ENCODE data around the gene PARP8. TPM values are rescaled to one million over a fixed set of nuclear protein-coding genes. Genes with fewer than 3 reads are reported as not detected.
"Not testable (repeated sequence)": the region's sequence is repeated elsewhere in the genome, so short reads cannot be mapped to it uniquely, and the experiment has no call there.

Gene PARP8
- total RNA-seq, 2 donors from 2014 or later = 3.9 to 6.6 TPM

DNA sequence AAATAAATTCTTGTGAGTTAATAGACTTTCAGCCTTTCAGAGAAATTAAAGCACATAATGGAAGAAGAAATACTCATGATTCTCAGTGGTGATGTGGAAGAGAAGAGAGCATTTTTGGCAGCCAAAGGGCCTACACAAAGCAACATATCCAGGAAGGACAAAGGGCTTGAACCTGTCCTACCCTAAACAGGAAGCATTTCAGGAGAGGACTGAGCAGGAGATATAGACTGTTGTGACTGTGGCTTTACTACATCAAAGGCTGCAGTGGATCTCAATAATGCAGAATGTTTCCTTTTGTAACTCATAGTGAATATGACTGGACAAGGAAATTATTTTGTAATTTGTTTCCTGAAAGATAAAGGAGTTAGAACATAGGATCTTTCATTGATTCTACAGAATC lies 1.3 kb upstream of the PARP8 start:
- TF ChIP-seq, protein P1, sequence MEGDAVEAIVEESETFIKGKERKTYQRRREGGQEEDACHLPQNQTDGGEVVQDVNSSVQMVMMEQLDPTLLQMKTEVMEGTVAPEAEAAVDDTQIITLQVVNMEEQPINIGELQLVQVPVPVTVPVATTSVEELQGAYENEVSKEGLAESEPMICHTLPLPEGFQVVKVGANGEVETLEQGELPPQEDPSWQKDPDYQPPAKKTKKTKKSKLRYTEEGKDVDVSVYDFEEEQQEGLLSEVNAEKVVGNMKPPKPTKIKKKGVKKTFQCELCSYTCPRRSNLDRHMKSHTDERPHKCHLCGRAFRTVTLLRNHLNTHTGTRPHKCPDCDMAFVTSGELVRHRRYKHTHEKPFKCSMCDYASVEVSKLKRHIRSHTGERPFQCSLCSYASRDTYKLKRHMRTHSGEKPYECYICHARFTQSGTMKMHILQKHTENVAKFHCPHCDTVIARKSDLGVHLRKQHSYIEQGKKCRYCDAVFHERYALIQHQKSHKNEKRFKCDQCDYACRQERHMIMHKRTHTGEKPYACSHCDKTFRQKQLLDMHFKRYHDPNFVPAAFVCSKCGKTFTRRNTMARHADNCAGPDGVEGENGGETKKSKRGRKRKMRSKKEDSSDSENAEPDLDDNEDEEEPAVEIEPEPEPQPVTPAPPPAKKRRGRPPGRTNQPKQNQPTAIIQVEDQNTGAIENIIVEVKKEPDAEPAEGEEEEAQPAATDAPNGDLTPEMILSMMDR (IDR thresholded peaks at IDR 0.05) = no peak
- Histone ChIP-seq H3K27ac (no peak overlapping the region), H3K4me3 (no peak overlapping the region), H3K27me3 (no peaks in the 10 kb centered on the region), H3K4me1 (no peaks in the 10 kb centered on the region), H3K9me3 (no peaks in the 10 kb centered on the region), H3K36me3 (no peaks in the 10 kb centered on the region)
- no peak for DNase-seq (ENCODE audit: low spot score)

- not testable (repeated sequence) for H3K4me1 ChIP-seq; H3K9me3 ChIP-seq; H3K36me3 ChIP-seq; H3K27me3 ChIP-seq; DNase-seq (ENCODE audit: low spot score)
- peak overlapping the region; percentile 96 to 97 for H3K4me3 ChIP-seq
- peak overlapping the region; percentile 45 to 84 for H3K27ac ChIP-seq
Measured at GRCh38 chr5:50665761-50666202, 655 bp upstream of the PARP8 start.

- peak overlapping the region; percentile 96 to 97 for H3K4me3 ChIP-seq
- peak; percentile 65 for DNase-seq (ENCODE audit: low spot score)
- no peaks in the 10 kb centered on the region for H3K36me3 ChIP-seq
- H3K27ac ChIP-seq = peak overlapping the region; percentile 82 to 84
- no peaks in the 10 kb centered on the region for H3K27me3 ChIP-seq
- no peaks in the 10 kb centered on the region for H3K9me3 ChIP-seq
- no peaks in the 10 kb centered on the region for H3K4me1 ChIP-seq
- TF ChIP-seq, protein P1 (IDR thresholded peaks at IDR 0.05) = no peak
Measured at GRCh38 chr5:50667023-50667652, 701 bp downstream of the PARP8 start.

- TF ChIP-seq, protein P1 (IDR thresholded peaks at IDR 0.05) = no peak
- H3K4me3 ChIP-seq = peak overlapping the region; percentile 96 to 97
- DNase-seq (ENCODE audit: low spot score) = no peak
- no peaks in the 10 kb centered on the region for H3K9me3 ChIP-seq
- H3K27ac ChIP-seq = peak overlapping the region; percentile 82 to 84
- H3K4me1 ChIP-seq = no peaks in the 10 kb centered on the region
- H3K36me3 ChIP-seq = no peaks in the 10 kb centered on the region
- H3K27me3 ChIP-seq = no peaks in the 10 kb centered on the region
Measured at GRCh38 chr5:50667653-50668595, 1.5 kb downstream of the PARP8 start.

GRCh38 chr5:50668636-50669035 lies 2.2 kb downstream of the PARP8 start:
- not testable (repeated sequence) for H3K27me3 ChIP-seq; H3K36me3 ChIP-seq; H3K9me3 ChIP-seq; H3K4me1 ChIP-seq; DNase-seq (ENCODE audit: low spot score)
- peak overlapping the region in 1 of 2 donors; percentile 82 for H3K27ac ChIP-seq
- peak overlapping the region; percentile 96 to 97 for H3K4me3 ChIP-seq

GRCh38 chr5:50672663-50673062 lies 6.2 kb downstream of the PARP8 start:
- no peaks in the 10 kb centered on the region for H3K9me3 ChIP-seq
- TF ChIP-seq, protein P1 (IDR thresholded peaks at IDR 0.05) = no peak
- H3K27me3 ChIP-seq = no peaks in the 10 kb centered on the region
- no peak for DNase-seq (ENCODE audit: low spot score)
- H3K27ac ChIP-seq = no peak overlapping the region
- H3K4me3 ChIP-seq = no peak overlapping the region
- H3K4me1 ChIP-seq = no peaks in the 10 kb centered on the region
- no peaks in the 10 kb centered on the region for H3K36me3 ChIP-seq

DNA sequence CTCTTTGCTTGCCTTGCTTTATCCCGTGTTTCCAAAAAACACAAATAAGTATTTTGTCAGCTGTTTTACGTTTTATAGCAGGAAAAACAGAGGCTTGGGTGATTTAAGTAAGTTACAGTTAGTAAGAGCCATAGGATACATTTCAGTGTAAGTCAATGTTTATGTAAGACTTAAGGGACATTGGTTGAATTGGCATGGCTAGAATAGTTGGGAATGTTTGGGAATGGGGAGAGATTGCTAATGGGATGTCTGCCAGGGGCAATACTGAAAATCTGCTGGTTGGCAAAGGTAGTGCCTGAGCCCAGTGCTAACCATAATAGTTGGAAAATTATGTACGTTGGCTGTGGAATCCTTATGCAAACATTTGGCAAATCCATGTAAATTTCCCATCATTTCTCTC lies 7.0 kb downstream of the PARP8 start:
- DNase-seq (ENCODE audit: low spot score); H3K9me3 ChIP-seq; H3K27me3 ChIP-seq; H3K36me3 ChIP-seq; H3K4me1 ChIP-seq; H3K27ac ChIP-seq; H3K4me3 ChIP-seq: not testable (repeated sequence)

Data from right atrium auricular region (tissue), 2 donors.